Measurements from ENCODE around the gene CARD9. TPM values are rescaled to one million over a fixed set of nuclear protein-coding genes. Genes with fewer than 3 reads are reported as not detected.

Gene CARD9
- total and polyA plus RNA-seq, 2 of the 8 experiments (the other 6 are each of a cell fraction or from before 2014, with no cell fraction given), result 0.15 to 1.1 TPM

- Histone ChIP-seq H2AK5ac (ENCODE audit: low read depth, low read length) (no peak overlapping the region), H3K27me3 (replicated peaks in 1 of 4; ENCODE audit: control insufficient read depth in 3 of 4, extremely low read depth in 1 of 4, insufficient read depth in 3 of 4, low read length in 3 of 4) (no peaks in the 10 kb centered on the region), H2BK120ac (replicated peaks; ENCODE audit: low read depth, low read length) (no peak overlapping the region), H3K36me3 (ENCODE audit: control insufficient read depth in 2 of 4, insufficient read depth in 4 of 4, low read length in 3 of 4) (peaks cover 0 to 4% (median 0%) of the 10 kb centered on the region in 4 experiments; a peak in 2 of 8 replicates), H3K56ac (replicated peaks; ENCODE audit: insufficient read length, low read depth, low read length) (no peak overlapping the region), H3K4ac (replicated peaks; ENCODE audit: insufficient read length, low read depth, low read length) (no peak overlapping the region), H4K91ac (replicated peaks; ENCODE audit: insufficient read length, low read length) (no peak overlapping the region), H3K4me1 (replicated peaks in 1 of 4; ENCODE audit: control insufficient read depth in 3 of 4, insufficient read depth in 4 of 4, low read length in 3 of 4) (peaks cover 0 to 9% (median 8%) of the 10 kb centered on the region in 4 experiments; a peak in 6 of 7 replicates), H3K79me1 (ENCODE audit: low read depth, low read length) (no peaks in the 10 kb centered on the region), H2BK12ac (ENCODE audit: low read depth, low read length) (no peak overlapping the region), H3K9me3 (ENCODE audit: insufficient read depth in 2 of 2, low read depth in 1 of 2, low read length in 1 of 2) (no peaks in the 10 kb centered on the region), H2BK20ac (ENCODE audit: low read length) (no peak overlapping the region), H3K4me3 (ENCODE audit: extremely low read depth in 1 of 4, insufficient read depth in 2 of 4, low read depth in 3 of 4, low read length in 4 of 4) (no peak overlapping the region), H3K14ac (ENCODE audit: insufficient read length) (no peak overlapping the region), H3K18ac (ENCODE audit: extremely low read depth, low read length) (no peak overlapping the region), H4K20me1 (replicated peaks in 1 of 2; ENCODE audit: control insufficient read depth in 1 of 2, insufficient read depth in 2 of 2, low read length in 2 of 2) (no peaks in the 10 kb centered on the region), H4K8ac (ENCODE audit: extremely low read depth, insufficient read depth, low read length) (no peak overlapping the region), H4K5ac (ENCODE audit: insufficient read length, low read depth, low read length) (no peak overlapping the region), H2BK15ac (ENCODE audit: low read length) (no peak overlapping the region), H3K23ac (ENCODE audit: insufficient read length) (no peak overlapping the region), H3K27ac (ENCODE audit: low read depth, low read length) (no peak overlapping the region), H3K79me2 (ENCODE audit: control insufficient read depth in 1 of 2, insufficient read depth in 2 of 2, low read length in 2 of 2) (no peaks in the 10 kb centered on the region), H3K4me2 (ENCODE audit: insufficient read depth in 1 of 2, low read depth in 2 of 2, low read length in 2 of 2) (no peak overlapping the region), H2BK5ac (ENCODE audit: low read depth, low read length) (no peak overlapping the region), H2AFZ (ENCODE audit: low read length) (no peak overlapping the region), H3K23me2 (ENCODE audit: low read depth, low read length) (peaks cover 2% of the 10 kb centered on the region; the same call in 1 of the 2 replicates), H3K9ac (replicated peaks in 1 of 4; ENCODE audit: extremely low read depth in 1 of 4, low read depth in 3 of 4, low read length in 3 of 4) (no peak overlapping the region)
- WGBS, 2 experiments (ENCODE audit: extremely low coverage in 1 of 2, insufficient coverage in 1 of 2, insufficient read length in 1 of 2, insufficient replicate concordance in 2 of 2, low coverage in 1 of 2, low lambda C conversion rate in 2 of 2, missing lambda C conversion rate in 1 of 2), result 92% methylated on average over 11 of the region's 12 CpGs; no CpG with 5 or more reads in 1 of the 2 experiments
- DNase-seq (ENCODE audit: low read depth in 1 of 2, low spot score in 2 of 2) (no peak), FAIRE-seq (no peak)
- TF ChIP-seq CREB1 (IDR thresholded peaks at IDR 0.05) (no peak), NRF1 (IDR thresholded peaks at IDR 0.05; ENCODE audit: low read depth, low read length) (no peak), TEAD4 (IDR thresholded peaks at IDR 0.05; ENCODE audit: low read depth, low read length) (no peak)
- POLR2A ChIA-PET (ENCODE audit: partially characterized antibody), result interaction anchor here (1.3 to 1.4 kb wide), 2 partner anchors 27 to 66 kb away, joined by 3 to 4 read pairs; no protein-coding TSS in a partner anchor
- CTCF ChIA-PET (ENCODE audit: partially characterized antibody), result interaction anchor here (0.7 to 1.9 kb wide), 11 partner anchors 9 to 134 kb away, joined by 3 to 15 read pairs (median 3); partner anchors contain the start of gene DNLZ
Measured at GRCh38 chr9:136339958-136340310, 33.5 kb downstream of the CARD9 start.
